H1 (cell line): ENCODE results near the gene PDGFB. TPM values are rescaled to one million over a fixed set of nuclear protein-coding genes. Genes with fewer than 3 reads are reported as not detected.

Source experiments
- CTCF ChIA-PET: fragments of 300-600 bp; sonication (Branson Sonifier 250); formaldehyde crosslinking; loops from one replicate; lab custom pipeline; 2021; ENCODE audit not compliant: partially characterized antibody; lab: Charles Lee
- POLR2A ChIA-PET: fragments of 300-600 bp; sonication (Branson Sonifier 250); formaldehyde crosslinking; loops from one replicate; lab custom pipeline; 2021; ENCODE audit warnings: inconsistent platforms; ENCODE audit not compliant: partially characterized antibody; lab: Charles Lee
- DNase-seq, 2 experiments: peaks; one replicate each; pipeline versions ENCODE4 v3.0.0 to v3.0.0-alpha.2; 2010 to 2022; ENCODE audit warnings: low spot score in 2 of 2, low read depth in 1 of 2, mixed read lengths in 1 of 2
- FAIRE-seq: peaks from 2 replicates; lab custom pipeline; 2011; peaks lifted over from hg19 to GRCh38; lab: Jason Lieb, UNC
- H2AFZ ChIP-seq: 2 replicates; pipeline ENCODE4 v1.8.1; 2012; ENCODE audit warnings: low read length, inconsistent platforms
- H2AK5ac ChIP-seq: 2 replicates; pipeline ENCODE4 v1.6.1; 2013; ENCODE audit warnings: low read depth, low read length
- H2BK120ac ChIP-seq: replicated peaks from 2 replicates; pipeline ENCODE3; 2013; ENCODE audit warnings: low read depth, low read length, inconsistent platforms
- H2BK12ac ChIP-seq: 2 replicates; pipeline ENCODE4 v1.6.1; 2013; ENCODE audit warnings: low read depth, low read length
- H2BK15ac ChIP-seq: 2 replicates; pipeline ENCODE4 v1.6.1; 2013; ENCODE audit warnings: low read length
- H2BK20ac ChIP-seq: 2 replicates; pipeline ENCODE4 v1.6.1; 2013; ENCODE audit warnings: low read length
- H2BK5ac ChIP-seq: 2 replicates; pipeline ENCODE4 v1.6.1; 2013; ENCODE audit warnings: low read depth, low read length
- H3K14ac ChIP-seq: 2 replicates; pipeline ENCODE4 v1.6.1; 2013; ENCODE audit warnings: inconsistent platforms; ENCODE audit not compliant: insufficient read length
- H3K18ac ChIP-seq: 2 replicates; pipeline ENCODE4 v1.6.1; 2013; ENCODE audit warnings: low read length; ENCODE audit errors: extremely low read depth
- H3K23ac ChIP-seq: 2 replicates; pipeline ENCODE4 v1.6.1; 2013; ENCODE audit warnings: inconsistent platforms; ENCODE audit not compliant: insufficient read length
- H3K23me2 ChIP-seq: 2 replicates; pipeline ENCODE4 v1.6.1; 2013; ENCODE audit warnings: low read depth, low read length
- H3K27ac ChIP-seq: 2 replicates; pipeline ENCODE4 v1.6.1; 2011; ENCODE audit warnings: low read depth, low read length, inconsistent platforms
- H3K27me3 ChIP-seq, 4 experiments: replicated peaks in 1 of 4; 1 replicate in 1 of 4; 2 replicates in 3 of 4; pipeline versions ENCODE4 v1.6.1 to v1.8.1; 2011 to 2013; ENCODE audit warnings: low read length in 3 of 4, mild to moderate bottlenecking in 3 of 4, inconsistent platforms in 2 of 4, mixed read lengths in 2 of 4, moderate library complexity in 1 of 4; ENCODE audit not compliant: control insufficient read depth in 3 of 4, insufficient read depth in 3 of 4; ENCODE audit errors: extremely low read depth in 1 of 4
- H3K36me3 ChIP-seq, 4 experiments: 2 replicates each; pipeline versions ENCODE4 v1.6.1 to v1.8.1; 2011 to 2013; ENCODE audit warnings: mild to moderate bottlenecking in 4 of 4, low read length in 3 of 4, moderate library complexity in 2 of 4, control low read depth in 1 of 4, inconsistent platforms in 1 of 4; ENCODE audit not compliant: insufficient read depth in 4 of 4, control insufficient read depth in 2 of 4
- H3K4ac ChIP-seq: replicated peaks from 2 replicates; pipeline ENCODE3; 2013; ENCODE audit warnings: low read length, low read depth, mixed read lengths, inconsistent platforms; ENCODE audit not compliant: insufficient read length
- H3K4me1 ChIP-seq, 4 experiments: replicated peaks in 1 of 4; 1 replicate in 1 of 4; 2 replicates in 3 of 4; pipeline versions ENCODE4 v1.6.1 to v1.8.1; 2011 to 2013; ENCODE audit warnings: low read length in 3 of 4, inconsistent platforms in 2 of 4, mixed read lengths in 1 of 4; ENCODE audit not compliant: insufficient read depth in 4 of 4, control insufficient read depth in 3 of 4
- H3K4me2 ChIP-seq, 2 experiments: 2 replicates each; pipeline versions ENCODE4 v1.6.1 to v1.8.1; 2011 to 2013; ENCODE audit warnings: low read depth in 2 of 2, low read length in 2 of 2, control low read depth in 1 of 2, inconsistent platforms in 1 of 2, mild to moderate bottlenecking in 1 of 2; ENCODE audit not compliant: insufficient read depth in 1 of 2
- H3K4me3 ChIP-seq, 4 experiments: fragments of 200-600, 300-600 bp in 1 of 4; sonication (generic), shearing (Covaris generic), sonication (Bioruptor Twin) in 1 of 4; 2 replicates each; pipeline versions ENCODE4 v1.5.1 to v1.8.1; 2011 to 2016; ENCODE audit warnings: low read length in 4 of 4, low read depth in 3 of 4, control low read depth in 2 of 4, inconsistent platforms in 2 of 4, mild to moderate bottlenecking in 2 of 4, mixed read lengths in 1 of 4, moderate library complexity in 1 of 4; ENCODE audit not compliant: insufficient read depth in 2 of 4; ENCODE audit errors: extremely low read depth in 1 of 4
- H3K56ac ChIP-seq: replicated peaks from 2 replicates; pipeline ENCODE3; 2013; ENCODE audit warnings: low read depth, mild to moderate bottlenecking, mixed read lengths, low read length, inconsistent platforms; ENCODE audit not compliant: insufficient read length
- H3K79me1 ChIP-seq: 2 replicates; pipeline ENCODE4 v1.6.1; 2013; ENCODE audit warnings: low read depth, low read length, control low read depth
- H3K79me2 ChIP-seq, 2 experiments: 2 replicates each; pipeline versions ENCODE4 v1.6.1 to v1.8.1; 2012 to 2013; ENCODE audit warnings: low read length in 2 of 2, mild to moderate bottlenecking in 2 of 2, inconsistent platforms in 1 of 2; ENCODE audit not compliant: insufficient read depth in 2 of 2, control insufficient read depth in 1 of 2
- H3K9ac ChIP-seq, 4 experiments: replicated peaks in 1 of 4; 1 replicate in 1 of 4; 2 replicates in 3 of 4; pipeline versions ENCODE4 v1.6.1 to v1.8.1; 2011 to 2013; ENCODE audit warnings: low read depth in 3 of 4, low read length in 3 of 4, control low read depth in 2 of 4, mild to moderate bottlenecking in 2 of 4, moderate library complexity in 2 of 4, inconsistent platforms in 1 of 4; ENCODE audit errors: extremely low read depth in 1 of 4
- H3K9me3 ChIP-seq, 2 experiments: 2 replicates each; pipeline versions ENCODE4 v1.6.1 to v1.8.1; 2012 to 2013; ENCODE audit warnings: mild to moderate bottlenecking in 2 of 2, moderate library complexity in 2 of 2, control low read depth in 1 of 2, inconsistent platforms in 1 of 2, low read depth in 1 of 2, low read length in 1 of 2, mixed read lengths in 1 of 2; ENCODE audit not compliant: insufficient read depth in 2 of 2
- H4K20me1 ChIP-seq, 2 experiments: replicated peaks in 1 of 2; 2 replicates each; pipeline versions ENCODE3 to v1.8.1; 2011 to 2013; ENCODE audit warnings: inconsistent platforms in 2 of 2, low read length in 2 of 2, mild to moderate bottlenecking in 1 of 2; ENCODE audit not compliant: insufficient read depth in 2 of 2, control insufficient read depth in 1 of 2
- H4K5ac ChIP-seq: 2 replicates; pipeline ENCODE4 v1.6.1; 2013; ENCODE audit warnings: low read length, low read depth, mixed read lengths, inconsistent platforms; ENCODE audit not compliant: insufficient read length
- H4K8ac ChIP-seq: 2 replicates; pipeline ENCODE4 v1.8.0; 2013; ENCODE audit warnings: mild to moderate bottlenecking, moderate library complexity, low read length, inconsistent platforms; ENCODE audit not compliant: insufficient read depth; ENCODE audit errors: extremely low read depth
- H4K91ac ChIP-seq: replicated peaks from 2 replicates; pipeline ENCODE3; 2013; ENCODE audit warnings: low read length, mixed read lengths, inconsistent platforms; ENCODE audit not compliant: insufficient read length
- CBX5 ChIP-seq: fragments of 300-800, 300-1000 bp; sonication (generic); IDR thresholded peaks from 2 replicates; pipeline ENCODE4 v1.7.1; 2016; ENCODE audit warnings: antibody characterized with exemption, low read length, low read depth
- WGBS, 2 experiments: shearing (Covaris generic) in 1 of 2; methylation state at CpG; one replicate each; pipeline versions ENCODE4 v1.1.6 to v1.1.7; 2013 to 2015; ENCODE audit warnings: low lambda C conversion rate in 2 of 2, mixed read lengths in 2 of 2, inconsistent platforms in 1 of 2, low coverage in 1 of 2, missing lambda C conversion rate in 1 of 2; ENCODE audit not compliant: insufficient replicate concordance in 2 of 2, insufficient coverage in 1 of 2, insufficient read length in 1 of 2; ENCODE audit errors: extremely low coverage in 1 of 2, missing lambda C conversion rate in 1 of 2; 5-methylcytosine and 5-hydroxymethylcytosine counted together
- polyA plus RNA-seq, 7 experiments: library from polyadenylated mRNA; depleted of rRNA in 3 of 7; stranded (reverse) in 5 of 7; unstranded in 2 of 7; fragments of >200 nt in 5 of 7; fragments of 200-250 nt in 2 of 7; gene quantifications; 1 replicate in 5 of 7; 2 replicates in 1 of 7; 4 replicates in 1 of 7; pipeline versions ENCODE4 v1.2.1 to v1.2.3, GENCODE V29; 2011 to 2013; ENCODE audit warnings: missing spikeins in 2 of 7, mixed read lengths in 2 of 7
- total RNA-seq: library from RNA; stranded (reverse); fragmentation: NEBNext Ultra II Directional; extraction: Animal tissue kit (Norgen Biotek cat#: 25700); gene quantifications from 2 replicates; pipeline ENCODE4 v1.2.1, GENCODE V29; 2021

PDGFB gene
- total and polyA plus RNA-seq, 2 of the 8 experiments (the other 6 are each of a cell fraction or from before 2014, with no cell fraction given) = 3.9 to 8.5 TPM

DNA sequence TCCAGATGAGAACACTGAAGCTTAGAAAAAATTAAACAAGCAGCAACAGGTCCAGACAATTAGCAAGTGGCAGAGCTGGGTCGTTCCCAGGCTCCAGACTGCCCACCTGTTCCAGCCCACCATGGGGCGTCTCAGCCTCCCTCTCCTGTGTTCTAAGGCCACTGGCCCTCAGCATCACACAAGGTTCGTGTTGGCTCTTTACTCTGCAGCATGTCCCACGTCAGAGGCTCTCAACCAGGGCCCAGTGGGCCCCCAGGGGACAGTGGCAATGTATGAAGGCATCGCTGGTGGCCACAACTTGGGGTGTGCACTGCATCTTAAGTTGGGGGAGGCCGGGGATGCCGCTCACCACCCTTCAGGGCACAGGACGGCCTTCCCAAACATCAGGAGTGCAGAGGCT lies 6.2 kb downstream of the PDGFB start:
- Histone ChIP-seq H3K27me3 (peaks cover 5 to 37% (median 28%) of the 10 kb centered on the region in 4 experiments; a peak in 6 of 7 replicates), H3K23me2 (peaks cover 12% of the 10 kb centered on the region; the same call in 1 of the 2 replicates), H4K91ac (no peak overlapping the region), H3K36me3 (no peaks in the 10 kb centered on the region; a peak in 1 of 8 replicates), H3K27ac (no peak overlapping the region), H2AFZ (no peak overlapping the region), H2BK120ac (no peak overlapping the region), H2BK15ac (no peak overlapping the region), H3K79me1 (no peaks in the 10 kb centered on the region), H3K9ac (no peak overlapping the region), H3K4ac (no peak overlapping the region), H2AK5ac (no peak overlapping the region), H3K79me2 (no peaks in the 10 kb centered on the region), H3K4me2 (no peak overlapping the region), H3K56ac (no peak overlapping the region), H2BK5ac (no peak overlapping the region), H2BK20ac (no peak overlapping the region), H3K4me1 (peaks cover 4 to 35% (median 29%) of the 10 kb centered on the region in 4 experiments), H4K8ac (no peak overlapping the region; the same call in 1 of the 2 replicates), H3K23ac (no peak overlapping the region), H3K4me3 (no peak overlapping the region), H2BK12ac (peak overlapping the region; percentile 68; the same call in 1 of the 2 replicates), H4K5ac (no peak overlapping the region), H3K9me3 (no peaks in the 10 kb centered on the region), H4K20me1 (peaks cover 0 to 2% of the 10 kb centered on the region in 2 experiments), H3K18ac (no peak overlapping the region), H3K14ac (no peak overlapping the region)
- ChIA-PET POLR2A (interaction anchor here (0.9 to 8.5 kb wide), 5 partner anchors 9 to 79 kb away, joined by 3 to 89 read pairs (median 3); partner anchors contain the start of gene RPL3), CTCF (interaction anchor here (0.6 to 1.8 kb wide), 6 partner anchors 23 to 79 kb away, joined by 3 to 6 read pairs (median 3); no protein-coding TSS in a partner anchor)
- no peak for FAIRE-seq
- WGBS, 2 experiments = 86% methylated on average over 8 of the region's 8 CpGs; no CpG with 5 or more reads in 1 of the 2 experiments
- DNase-seq = no peak
- no peak for TF ChIP-seq CBX5
